Measurements from ENCODE around the gene LRRC36.

LRRC36 gene

DNA sequence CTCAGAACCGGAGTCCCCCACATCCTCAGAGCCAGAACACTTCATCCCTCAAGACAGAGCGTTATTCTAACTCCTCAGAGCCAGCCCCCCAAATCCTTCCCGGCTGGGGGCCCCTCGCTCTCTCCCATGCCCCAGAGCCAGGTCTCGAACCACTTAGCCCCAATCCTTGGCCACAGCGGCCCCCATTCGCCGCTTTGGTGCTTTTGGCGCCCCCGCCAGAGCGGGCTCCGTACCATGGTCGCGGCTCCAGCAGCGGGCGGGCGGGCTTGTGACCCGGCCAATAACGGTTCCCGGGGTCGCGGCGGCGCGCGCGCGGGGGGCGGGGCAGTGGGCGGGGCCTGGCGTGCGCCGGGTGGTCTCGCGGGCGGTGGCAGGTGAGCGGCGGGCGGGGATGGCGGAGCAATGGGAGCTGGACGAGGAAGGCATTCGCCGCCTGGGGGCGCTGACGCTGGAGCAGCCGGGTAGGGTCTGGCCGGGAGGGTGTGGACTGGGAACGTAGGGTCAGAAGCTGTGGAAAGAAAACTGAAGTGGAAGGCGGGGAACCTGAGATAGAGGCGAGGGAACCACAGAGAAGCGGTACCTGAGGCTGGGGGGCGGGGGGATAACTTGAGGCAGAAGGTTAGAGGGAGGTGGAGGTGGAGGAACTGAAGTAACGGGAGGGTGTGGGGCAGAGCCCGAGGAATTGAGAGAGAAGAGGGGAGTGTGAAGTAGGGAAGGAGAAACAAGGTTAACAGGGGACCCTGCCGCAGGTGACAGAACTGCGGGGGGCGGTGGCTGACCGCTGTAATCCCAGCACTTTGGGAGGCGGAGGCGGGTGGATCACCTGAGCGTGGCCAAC is at the start of gene LRRC36, which contains the start of gene KCTD19:
Gene LRRC36 (plus strand): TSS at position 344 of the 838 bp plus-strand sequence. CDS start 48 bp downstream, at position 392.
Gene KCTD19 (minus strand): TSS at position 270 of the 838 bp plus-strand sequence. CDS start 34 bp downstream, at position 236.
- DNase-seq: peak in 1 of 2 donors; percentile 13

GRCh38 chr16:67277294-67277998 is 49.2 kb upstream of the LRRC36 start:
- no peak for DNase-seq

- no peak for DNase-seq
Observed at GRCh38 chr16:67277999-67278772, 48.4 kb upstream of the LRRC36 start.

- no peak for DNase-seq
Observed at GRCh38 chr16:67278773-67279295, 47.8 kb upstream of the LRRC36 start.

DNA sequence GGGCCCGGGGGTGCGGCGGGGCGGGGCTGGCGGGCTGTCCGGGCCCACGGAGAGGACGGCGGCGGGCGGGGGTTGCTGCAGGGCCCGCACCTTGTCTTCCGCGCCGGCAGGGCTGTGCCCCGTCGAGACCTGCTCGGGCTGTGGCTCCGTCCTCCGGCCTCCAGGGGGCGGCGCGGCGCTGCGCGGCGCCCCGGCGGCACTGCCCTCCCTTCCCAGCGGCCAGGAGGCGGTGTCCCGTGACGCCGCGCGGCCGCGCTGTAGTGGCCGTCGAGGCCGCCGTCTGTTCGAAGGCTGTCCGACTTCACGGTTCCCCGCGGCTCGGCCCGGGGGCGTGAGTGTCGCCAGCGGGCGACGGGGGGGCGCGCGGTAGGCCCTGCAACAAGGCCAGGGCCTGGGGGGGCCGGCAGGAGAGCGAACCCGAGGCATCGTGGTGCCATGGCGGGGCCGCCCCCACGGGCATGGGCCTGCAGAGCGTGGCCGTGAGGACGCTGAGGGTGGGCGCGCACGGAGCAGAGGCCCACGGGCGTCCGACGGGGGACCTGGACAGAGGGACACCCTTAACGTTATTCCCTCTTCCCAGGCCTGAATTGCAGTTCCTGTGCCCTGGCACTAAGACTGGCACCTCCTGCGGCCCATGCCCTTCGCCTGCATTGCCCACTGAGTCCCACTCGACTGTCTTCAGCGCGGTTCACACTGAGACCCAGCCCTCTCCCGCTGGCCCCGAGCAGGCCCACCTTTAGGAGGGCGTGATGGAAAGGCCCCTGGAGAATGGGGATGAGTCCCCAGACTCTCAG is 47.1 kb upstream of the LRRC36 start, which contains the start of gene PLEKHG4:
Gene PLEKHG4 (plus strand): TSS at position 237 of the 794 bp plus-strand sequence. CDS start 513 bp downstream, at position 750.
- DNase-seq: peak; percentile 0 to 24

DNA sequence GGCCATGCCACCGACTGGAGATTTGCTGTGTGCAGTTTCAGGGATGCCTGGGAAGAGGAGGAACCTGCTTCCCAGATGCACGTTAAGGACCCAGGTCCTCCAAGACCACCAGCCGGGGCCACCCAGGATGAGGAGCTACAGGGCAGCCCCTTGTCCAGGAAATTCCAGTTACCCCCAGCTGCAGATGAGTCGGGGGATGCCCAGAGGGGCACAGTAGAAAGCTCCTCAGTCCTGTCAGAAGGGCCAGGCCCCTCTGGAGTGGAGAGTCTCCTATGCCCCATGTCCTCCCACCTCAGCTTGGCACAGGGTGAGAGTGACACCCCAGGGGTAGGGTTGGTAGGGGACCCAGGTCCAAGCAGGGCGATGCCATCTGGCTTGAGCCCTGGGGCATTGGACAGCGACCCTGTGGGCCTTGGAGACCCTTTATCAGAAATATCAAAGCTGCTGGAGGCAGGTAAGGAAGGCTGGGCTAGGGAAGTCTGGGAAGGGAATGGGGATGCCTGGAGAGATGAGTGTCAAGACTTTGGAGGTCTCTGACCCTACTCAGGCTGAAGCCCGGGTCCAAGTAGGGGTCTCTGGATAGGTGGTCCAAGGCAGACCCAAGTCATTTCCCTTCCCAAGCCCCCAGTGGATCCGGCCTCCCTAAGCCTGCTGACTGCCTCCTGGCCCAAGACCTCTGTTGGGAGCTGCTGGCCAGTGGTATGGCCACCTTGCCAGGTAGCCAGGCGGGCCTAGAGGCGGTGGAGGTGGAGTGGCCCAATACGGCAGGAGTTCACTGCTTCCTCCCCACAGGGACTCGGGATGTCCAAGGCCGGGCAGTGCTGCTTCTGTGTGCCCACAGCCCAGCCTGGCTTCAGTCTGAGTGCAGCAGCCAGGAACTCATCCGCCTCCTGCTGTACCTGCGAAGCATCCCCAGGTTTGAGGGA is 46.3 kb upstream of the LRRC36 start:
- no peak for DNase-seq

GRCh38 chr16:67281536-67282446 is 44.8 kb upstream of the LRRC36 start:
- no peak for DNase-seq

DNA sequence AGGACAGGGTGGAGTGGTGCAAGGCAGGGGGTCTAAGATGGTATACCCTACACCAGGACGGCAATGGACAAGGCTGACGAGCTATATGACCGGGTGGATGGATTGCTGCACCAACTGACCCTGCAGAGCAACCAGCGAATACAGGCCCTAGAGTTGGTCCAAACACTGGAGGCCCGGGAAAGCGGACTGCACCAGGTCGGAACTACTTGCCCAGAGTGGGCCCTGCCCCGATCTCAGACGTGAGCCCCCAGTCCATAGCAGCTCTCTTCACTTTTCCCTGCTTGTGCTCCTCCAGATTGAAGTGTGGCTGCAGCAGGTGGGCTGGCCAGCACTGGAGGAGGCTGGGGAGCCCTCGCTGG is 44.2 kb upstream of the LRRC36 start:
- DNase-seq: no peak

GRCh38 chr16:67283039-67283825 is 43.4 kb upstream of the LRRC36 start:
- no peak for DNase-seq

DNA sequence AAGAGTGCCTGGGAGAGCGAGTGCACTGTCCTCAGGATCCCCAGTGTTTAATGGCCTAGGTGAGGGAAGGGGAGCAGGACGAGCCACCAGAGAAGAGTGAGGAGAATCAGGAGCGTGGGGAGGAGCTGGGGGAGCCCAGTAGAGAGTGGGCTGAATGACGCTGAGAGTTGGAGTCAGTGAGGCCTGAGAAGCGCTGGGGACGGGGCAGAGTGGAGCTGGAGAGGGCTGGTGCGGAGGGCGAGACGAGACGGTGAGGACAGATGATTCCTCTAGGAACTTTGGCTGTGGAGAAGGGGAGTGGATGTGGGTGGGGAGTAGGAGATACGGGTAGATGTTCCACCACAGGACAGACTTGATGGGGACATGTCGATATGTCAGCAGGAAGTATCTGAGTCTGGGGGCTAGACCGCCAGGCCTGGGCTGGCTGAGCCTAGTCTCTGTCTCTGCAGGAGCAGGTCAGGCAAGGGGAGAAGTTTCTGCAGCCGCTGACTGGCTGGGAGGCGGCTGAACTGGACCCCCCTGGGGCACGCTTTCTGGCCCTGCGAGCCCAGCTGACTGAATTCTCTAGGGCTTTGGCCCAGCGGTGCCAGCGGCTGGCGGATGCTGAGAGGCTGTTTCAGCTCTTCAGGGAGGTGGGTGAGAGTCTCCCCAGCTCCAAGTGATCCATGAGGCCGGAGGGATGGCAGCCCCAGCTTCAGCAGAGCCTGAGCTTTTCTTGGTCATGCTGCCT is 42.6 kb upstream of the LRRC36 start:
- DNase-seq: no peak

- DNase-seq: no peak
Observed at GRCh38 chr16:67284699-67285646, 41.6 kb upstream of the LRRC36 start.

GRCh38 chr16:67286441-67287235 is 40.0 kb upstream of the LRRC36 start:
- DNase-seq: no peak

DNA sequence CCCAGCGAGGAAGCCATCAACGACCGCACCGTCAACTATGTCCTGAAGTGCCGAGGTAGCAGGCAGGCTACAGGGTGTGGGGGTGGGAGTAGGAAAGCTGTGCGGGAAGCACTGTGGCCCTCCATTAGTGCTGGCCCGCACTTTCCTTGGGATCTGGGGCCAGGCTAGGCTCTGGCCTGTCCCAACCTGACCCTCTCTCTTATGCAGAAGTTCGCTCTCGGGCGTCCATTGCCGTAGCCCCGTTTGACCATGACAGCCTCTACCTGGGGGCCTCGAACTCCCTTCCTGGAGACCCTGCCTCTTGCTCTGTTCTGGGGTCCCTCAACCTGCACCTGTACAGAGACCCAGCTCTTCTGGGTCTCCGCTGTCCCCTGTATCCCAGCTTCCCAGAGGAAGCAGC is 38.7 kb upstream of the LRRC36 start:
- DNase-seq: no peak

- no peak for DNase-seq
Observed at GRCh38 chr16:67291461-67291860, 35.2 kb upstream of the LRRC36 start.

DNA sequence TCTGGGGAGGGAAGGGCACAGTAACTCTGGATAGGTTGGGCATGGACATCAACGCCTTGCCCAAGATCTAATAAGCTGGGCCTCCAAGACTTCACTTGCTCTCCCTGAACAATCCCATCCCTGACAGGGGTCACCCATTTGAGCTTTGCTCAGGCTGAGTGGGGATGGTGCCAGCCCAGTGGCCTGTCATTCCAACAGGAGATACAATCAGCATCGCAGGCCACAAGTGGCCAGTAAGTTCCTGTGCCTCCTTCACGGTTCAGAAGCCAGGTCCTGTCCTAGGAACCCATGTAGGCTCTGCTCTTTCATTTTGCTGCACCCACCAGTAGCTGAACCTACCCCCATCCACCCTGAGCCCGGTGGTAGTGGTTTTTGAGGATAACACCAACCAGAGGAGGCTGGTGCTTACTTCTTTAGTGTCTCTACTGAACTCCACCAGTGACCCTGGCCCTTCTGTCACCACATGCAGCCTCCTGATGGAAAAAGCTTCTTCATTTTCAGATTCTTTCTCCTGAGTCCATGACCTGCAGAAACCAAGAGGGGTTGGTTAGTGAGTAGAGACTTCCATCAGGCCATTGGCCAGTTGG is 32.4 kb upstream of the LRRC36 start:
- no peak for DNase-seq

- no peak for DNase-seq
Observed at GRCh38 chr16:67294938-67295361, 31.7 kb upstream of the LRRC36 start.
